Heart right ventricle (tissue), 16 donors: Measurements from ENCODE around the gene UPF2. TPM values are rescaled to one million over a fixed set of nuclear protein-coding genes. Genes with fewer than 3 reads are reported as not detected.
A peak's percentile ranks its signal among the peaks of the same experiment; 100 is the strongest.

Experiments
- ATAC-seq, 8 donors: fragments of 200-7000 bp; cut with Tn5 transposase; one replicate each; pipeline ENCODE4 v1.9.1; 2020; ENCODE audit warnings: mild to moderate bottlenecking in 8 of 8, moderate library complexity in 8 of 8, moderate number of reproducible peaks in 1 of 8
- DNase-seq, 2 donors: peaks; one replicate each; pipeline ENCODE4 v3.0.0-alpha.2; 2020
- H3K27ac ChIP-seq, 10 donors: fragments of 200-600 bp; sonication (generic) in 2 of 10; one replicate each; pipeline versions ENCODE4 v1.5.0 to v1.8.0; 2020 to 2022; ENCODE audit warnings: mild to moderate bottlenecking in 3 of 10
- H3K27me3 ChIP-seq, 7 donors: fragments of 200-600 bp; one replicate each; pipeline ENCODE4 v1.8.0; 2021 to 2022; ENCODE audit warnings: mild to moderate bottlenecking in 2 of 7
- H3K36me3 ChIP-seq, 9 donors: fragments of 200-600 bp; sonication (generic) in 1 of 9; one replicate each; pipeline versions ENCODE4 v1.5.0 to v1.8.0; 2020 to 2022; ENCODE audit warnings: mild to moderate bottlenecking in 2 of 9
- H3K4me1 ChIP-seq, 9 donors: fragments of 200-600 bp; sonication (generic) in 1 of 9; one replicate each; pipeline versions ENCODE4 v1.5.0 to v1.8.0; 2020 to 2022; ENCODE audit warnings: mild to moderate bottlenecking in 4 of 9
- H3K4me3 ChIP-seq, 10 donors: fragments of 200-600 bp; sonication (generic) in 2 of 10; one replicate each; pipeline versions ENCODE4 v1.5.0 to v1.8.0; 2020 to 2022; ENCODE audit warnings: mild to moderate bottlenecking in 7 of 10, moderate library complexity in 2 of 10
- H3K9me3 ChIP-seq, 11 donors: fragments of 200-600 bp in 10 of 11; sonication (generic) in 2 of 11; one replicate each; pipeline versions ENCODE4 v1.5.0 to v1.8.0; 2013 to 2022; ENCODE audit warnings: mild to moderate bottlenecking in 2 of 11, control low read depth in 1 of 11, moderate library complexity in 1 of 11
- CTCF ChIP-seq, 9 donors: fragments of 200-600 bp; sonication (generic) in 2 of 9; IDR thresholded peaks; one replicate each; pipeline versions ENCODE4 v1.5.0 to v1.8.0; 2021 to 2022; ENCODE audit warnings: antibody characterized with exemption in 9 of 9, mild to moderate bottlenecking in 5 of 9, moderate library complexity in 1 of 9
- WGBS, 2 donors: extraction: QIAGEN DNeasy Blood & Tissue Kit; methylation state at CpG; one replicate each; pipeline ENCODE4 v1.1.7; 2013; ENCODE audit warnings: inconsistent platforms in 1 of 2; 5-methylcytosine and 5-hydroxymethylcytosine counted together
- intact Hi-C, 10 donors: fragments of 100-400 bp; cut with DNase I; formaldehyde crosslinking; loops; one replicate each; pipeline versions ENCODE4 v1.11.1 to v1.14.2; 2022
- polyA plus RNA-seq, 2 donors: library from polyadenylated mRNA; stranded (reverse); fragments of 200-250 nt; gene quantifications; one replicate each; pipeline ENCODE4 v1.2.3, GENCODE V29; 2013
- total RNA-seq, 10 donors: library from RNA; stranded (reverse); fragmentation: NEBNext Ultra II Directional in 3 of 10; extraction: Animal tissue kit (Norgen Biotek cat#: 25700) in 3 of 10; gene quantifications; one replicate each; pipeline versions ENCODE4 v1.2.1 to v1.2.4, GENCODE V29; 2021 to 2023
- donor health status: Arrhythmogenic right ventricular cardiomyopathy.
- donor health status: ischemic (EF 13 %, LVEDD 7.1; RV severe dilation, severe dysfunction).
- donor health status: healthy with polysubstance abuse.
- donor health status: DM: no; HTN: yes; CAD: no.
- donor health status: DM: no; HTN: no; CAD: no.
- donor health status: ischemic (EF 25% LVEDD 6.9; RV normal size, moderate dysfunction).
- donor health status: ischemic (EF 25% LVEDD 5.7; RV mildly dilated, moderate dysfunction).
- donor health status: healthy.
- donor health status: DM: yes; HTN: yes; CAD: no.
- donor health status: Ischemic cardiomyopathy.
- donor health status: ischemic (EF 35%, LVEDD 5.7; RV mildly dilated, moderate dysfunction).
- donor health status: nonischemic (EF 11% LVEDD 7.7; RV severe dilation, severe dysfunction).
- donor health status: DM: yes; HTN: yes; CAD: no.
- donor health status: PGD.
- donor health status: ischemic (EF 29% LVEDD 5.4; RV normal size, mild dysfunction).
- donor health status: nonischemic (EF 23%, LVEDD 6.1; RV moderate dilation, normal function).

Gene UPF2
- total and polyA plus RNA-seq, 12 donors = 7.9 to 20.2 (median 15.3) TPM

GRCh38 chr10:12061124-12061523 lies 18.5 kb upstream of the UPF2 start:
- no peaks in the 10 kb centered on the region for H3K36me3 ChIP-seq
- H3K27me3 ChIP-seq = no peaks in the 10 kb centered on the region
- no peaks in the 10 kb centered on the region for H3K9me3 ChIP-seq
- 80 to 91% methylated on average over 4 of the region's 4 CpGs for WGBS, 2 donors
- no peaks in the 10 kb centered on the region for H3K4me1 ChIP-seq
- H3K27ac ChIP-seq = no peak overlapping the region
- H3K4me3 ChIP-seq = no peak overlapping the region
- ATAC-seq = no peak
- TF ChIP-seq CTCF (IDR thresholded peaks at IDR 0.05) = no peak
- intact Hi-C loops = no loop called here
- DNase-seq = no peak

DNA sequence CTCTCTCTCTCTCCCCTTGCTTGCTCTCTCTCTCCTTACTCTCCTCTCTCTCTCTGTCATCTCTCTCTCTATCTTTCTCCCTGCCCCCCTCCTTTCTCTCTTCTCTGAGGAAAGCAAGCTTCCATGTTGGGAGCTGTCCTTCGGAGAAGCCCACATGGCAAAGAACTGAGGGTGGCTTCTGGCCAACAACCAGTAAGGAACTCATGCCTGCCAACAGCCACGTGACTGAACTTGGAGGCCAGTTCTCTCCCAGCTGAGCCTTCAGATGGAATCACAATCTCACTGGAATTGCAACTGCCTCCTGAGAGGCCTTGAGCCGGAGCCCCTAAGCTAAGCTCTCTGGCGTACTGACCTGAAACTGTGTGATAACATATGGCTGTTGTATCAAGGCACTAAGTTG lies 14.1 kb upstream of the UPF2 start:
- no peak for DNase-seq
- H3K4me3 ChIP-seq = no peak overlapping the region
- TF ChIP-seq CTCF (IDR thresholded peaks at IDR 0.05) = no peak
- H3K27ac ChIP-seq = no peak overlapping the region
- 62 to 65% methylated on average over 4 of the region's 4 CpGs for WGBS, 2 donors
- no peak for ATAC-seq
- intact Hi-C loops = no loop called here
- no peaks in the 10 kb centered on the region for H3K9me3 ChIP-seq
- peaks cover 0 to 21% (median 0%) of the 10 kb centered on the region in 9 donors for H3K4me1 ChIP-seq
- no peaks in the 10 kb centered on the region for H3K36me3 ChIP-seq
- H3K27me3 ChIP-seq = no peaks in the 10 kb centered on the region

GRCh38 chr10:12055732-12056131 lies 13.1 kb upstream of the UPF2 start:
- DNase-seq (no peak), ATAC-seq (no peak)
- H3K27ac ChIP-seq = no peak overlapping the region
- 80 to 89% methylated on average over 5 of the region's 5 CpGs for WGBS, 2 donors
- no peak for TF ChIP-seq CTCF (IDR thresholded peaks at IDR 0.05)
- no peaks in the 10 kb centered on the region for H3K27me3 ChIP-seq
- H3K4me3 ChIP-seq = no peak overlapping the region
- no peaks in the 10 kb centered on the region for H3K9me3 ChIP-seq
- intact Hi-C loops = no loop called here
- peaks cover 0 to 30% (median 0%) of the 10 kb centered on the region in 9 donors for H3K4me1 ChIP-seq
- no peaks in the 10 kb centered on the region for H3K36me3 ChIP-seq

GRCh38 chr10:12051241-12051640 lies 8.6 kb upstream of the UPF2 start:
- Histone ChIP-seq H3K4me3 (no peak overlapping the region), H3K36me3 (no peaks in the 10 kb centered on the region), H3K27ac (peak overlapping the region in 1 of 10 donors; percentile 61), H3K27me3 (peaks cover 0 to 4% (median 0%) of the 10 kb centered on the region in 7 donors), H3K4me1 (peaks cover 0 to 33% (median 0%) of the 10 kb centered on the region in 9 donors), H3K9me3 (no peaks in the 10 kb centered on the region)
- intact Hi-C loops = no loop called here
- ATAC-seq (peak in 1 of 8 donors; percentile 50), DNase-seq (no peak)
- WGBS, 2 donors = 52 to 72% methylated on average over 4 of the region's 4 CpGs
- no peak for TF ChIP-seq CTCF (IDR thresholded peaks at IDR 0.05)
